Calu3 (cell line): ENCODE results near the gene GPNMB. TPM values are rescaled to one million over a fixed set of nuclear protein-coding genes. Genes with fewer than 3 reads are reported as not detected.
"Not testable (repeated sequence)": the region's sequence is repeated elsewhere in the genome, so short reads cannot be mapped to it uniquely, and the experiment has no call there.

ENCODE experiments used
- Bru-seq: library from RNA; stranded (reverse); fragments of 400-500 nt; gene quantifications from one replicate; lab custom pipeline; 2021; lab: Mats Ljungman, UMichigan
- BruChase-seq, 2 experiments: library from RNA; stranded (reverse); fragments of 400-500 nt; gene quantifications; one replicate each; lab custom pipeline; 2021; lab: Mats Ljungman, UMichigan
- BruUV-seq: library from RNA; stranded (reverse); fragments of 400-500 nt; replicated peaks from 2 replicates; lab custom pipeline; 2021; lab: Mats Ljungman, UMichigan
- CTCF ChIA-PET: fragments of 300-600 bp; sonication (Branson Sonifier 250); formaldehyde crosslinking; loops from one replicate; lab custom pipeline; 2022; ENCODE audit warnings: antibody characterized with exemption; lab: Charles Lee
- DNase-seq: peaks from one replicate; pipeline ENCODE4 v3.0.0; 2022
- H3K27ac Mint-ChIP-seq: one replicate; pipeline ENCODE4 v1.8.0; 2022; ENCODE audit warnings: mixed read lengths; ENCODE audit not compliant: unreplicated experiment
- H3K27me3 Mint-ChIP-seq: one replicate; pipeline ENCODE4 v1.8.0; 2022; ENCODE audit warnings: mixed read lengths; ENCODE audit not compliant: unreplicated experiment
- H3K36me3 Mint-ChIP-seq: one replicate; pipeline ENCODE4 v1.8.0; 2022; ENCODE audit warnings: mild to moderate bottlenecking, moderate library complexity, mixed read lengths; ENCODE audit not compliant: insufficient read depth, unreplicated experiment
- H3K4me1 Mint-ChIP-seq: one replicate; pipeline ENCODE4 v1.8.0; 2022; ENCODE audit warnings: mild to moderate bottlenecking, low read depth, mixed read lengths; ENCODE audit not compliant: unreplicated experiment
- H3K4me3 Mint-ChIP-seq: one replicate; pipeline ENCODE4 v1.8.0; 2022; ENCODE audit warnings: mild to moderate bottlenecking, low read depth, moderate library complexity, mixed read lengths; ENCODE audit not compliant: unreplicated experiment
- H3K9me3 Mint-ChIP-seq: one replicate; pipeline ENCODE4 v1.8.0; 2022; ENCODE audit warnings: low read depth, mixed read lengths; ENCODE audit not compliant: unreplicated experiment
- CTCF ChIP-seq: fragments of 200-600 bp; IDR thresholded peaks from one replicate; pipeline ENCODE4 v1.8.0; 2022; ENCODE audit warnings: antibody characterized with exemption; ENCODE audit not compliant: unreplicated experiment
- intact Hi-C: fragments of 100-400 bp; cut with micrococcal nuclease; formaldehyde crosslinking; loops from one replicate; pipeline ENCODE4 v1.10.0; 2022; ENCODE audit not compliant: unreplicated experiment
- long read RNA-seq: library from polyadenylated mRNA; stranded (forward); transcript quantifications from one replicate; pipeline ENCODE4 v2.0.0, GENCODE V29; 2022
- total RNA-seq: library from RNA; stranded (reverse); gene quantifications from 2 replicates; pipeline ENCODE4 v1.2.3, GENCODE V29; 2022

Gene GPNMB
- 5.8 and 6.1 TPM in 2 replicates for total RNA-seq
- percentile 32 among the genes with signal in this experiment for Bru-seq, nascent RNA
- BruChase-seq, experiment 1, labeled RNA remaining after a 6-hour chase, result percentile 30 among the genes with signal in this experiment
- BruChase-seq, experiment 2, labeled RNA remaining after a 2-hour chase, result percentile 26 among the genes with signal in this experiment
- long read RNA-seq, transcript GPNMB-203 (4 exons, 1,673 nt), result major isoform, 9 of 14 reads
- long read RNA-seq, partial matches to known transcripts, result 0 of 14 reads
- long read RNA-seq, other reads (novel, unspliced or antisense), result 1 of 14 reads

GRCh38 chr7:23246555-23246954 is at the start of gene GPNMB:
Gene GPNMB, plus strand, starts transcription at chr7:23246775. Its CDS starts 83 bp downstream, at chr7:23246858.
- CTCF ChIA-PET, result no interaction called here
- intact Hi-C loops, result loop anchor here (10.0 kb wide), 1 partner anchor 162 kb away; no protein-coding TSS in a partner anchor
- no peak for TF ChIP-seq CTCF
- Mint-ChIP-seq H3K27me3 (peaks cover 17% of the 10 kb centered on the region), H3K27ac (peak within 1 kb of the TSS; percentile 73), H3K4me1 (peaks cover 18% of the 10 kb centered on the region), H3K9me3 (peaks cover under 1% of the 10 kb centered on the region), H3K36me3 (peaks cover 6% of the 10 kb centered on the region), H3K4me3 (peak within 1 kb of the TSS; percentile 19)
- no TSS peak for BruUV-seq
- DNase-seq, result peak; percentile 35

- H3K4me1 Mint-ChIP-seq, H3K27me3 Mint-ChIP-seq, H3K9me3 Mint-ChIP-seq, DNase-seq, H3K27ac Mint-ChIP-seq, H3K4me3 Mint-ChIP-seq, intact Hi-C loops, BruUV-seq, CTCF ChIA-PET: not testable (repeated sequence)
- H3K36me3 Mint-ChIP-seq, result peaks cover 44% of the 10 kb centered on the region
These were observed 48.8 kb upstream of the GPNMB start for GRCh38 chr7:23197745-23198144.

- no peak for DNase-seq
- H3K4me3 Mint-ChIP-seq, result no peak overlapping the region
- CTCF ChIA-PET, result no interaction called here
- peaks cover 40% of the 10 kb centered on the region for H3K36me3 Mint-ChIP-seq
- peaks cover 3% of the 10 kb centered on the region for H3K27me3 Mint-ChIP-seq
- no TSS peak for BruUV-seq
- H3K9me3 Mint-ChIP-seq, result no peaks in the 10 kb centered on the region
- H3K4me1 Mint-ChIP-seq, result no peaks in the 10 kb centered on the region
- intact Hi-C loops, result no loop called here
- no peak for TF ChIP-seq CTCF
- no peak overlapping the region for H3K27ac Mint-ChIP-seq
These were observed 46.2 kb upstream of the GPNMB start for GRCh38 chr7:23200331-23200730.

- DNase-seq, result no peak
- peaks cover 37% of the 10 kb centered on the region for H3K27me3 Mint-ChIP-seq
- H3K4me1 Mint-ChIP-seq, result no peaks in the 10 kb centered on the region
- BruUV-seq, result no TSS peak
- no peak overlapping the region for H3K27ac Mint-ChIP-seq
- intact Hi-C loops, result no loop called here
- peaks cover 30% of the 10 kb centered on the region for H3K36me3 Mint-ChIP-seq
- TF ChIP-seq CTCF, result no peak
- no peaks in the 10 kb centered on the region for H3K9me3 Mint-ChIP-seq
- H3K4me3 Mint-ChIP-seq, result no peak overlapping the region
- CTCF ChIA-PET, result no interaction called here
These were observed 42.3 kb upstream of the GPNMB start for GRCh38 chr7:23204241-23204640.

- CTCF ChIA-PET, result interaction anchor here (0.6 kb wide), 1 partner anchor 236 kb away, joined by 3 read pairs; no protein-coding TSS in a partner anchor
- Mint-ChIP-seq H3K4me1 (no peaks in the 10 kb centered on the region), H3K27ac (no peak overlapping the region), H3K4me3 (peak overlapping the region; percentile 63), H3K9me3 (no peaks in the 10 kb centered on the region), H3K27me3 (peaks cover 37% of the 10 kb centered on the region), H3K36me3 (peaks cover 20% of the 10 kb centered on the region)
- DNase-seq, result no peak
- TF ChIP-seq CTCF, result no peak
- BruUV-seq, result no TSS peak
- intact Hi-C loops, result no loop called here
These were observed 41.0 kb upstream of the GPNMB start for GRCh38 chr7:23205577-23205908.
